Adrenal gland (tissue), 12 donors: ENCODE measurements around the gene ATF2. TPM values are rescaled to one million over a fixed set of nuclear protein-coding genes. Genes with fewer than 3 reads are reported as not detected.

Experiments
- DNase-seq, 7 donors: peaks; one replicate each; pipeline ENCODE4 v3.0.0-alpha.2; 2019 to 2020
- H3K27ac ChIP-seq, 5 donors: fragments of 200-600 bp; sonication (generic) in 4 of 5; 1 replicate in 3 of 5; 2 replicates in 2 of 5; pipeline versions ENCODE4 v1.5.1 to v1.8.0; 2016 to 2020; ENCODE audit warnings: mild to moderate bottlenecking in 1 of 5
- H3K27me3 ChIP-seq: fragments of 200-600 bp; 2 replicates; pipeline ENCODE4 v1.8.0; 2021
- H3K36me3 ChIP-seq, 2 donors: fragments of 200-600 bp; replicated peaks in 1 of 2; 1 replicate in 1 of 2; 2 replicates in 1 of 2; pipeline versions ENCODE4 v1.5.1 to v1.8.0; 2018 to 2022
- H3K4me1 ChIP-seq, 2 donors: fragments of 200-600 bp; replicated peaks in 1 of 2; 1 replicate in 1 of 2; 2 replicates in 1 of 2; pipeline versions ENCODE4 v1.5.1 to v1.8.0; 2018 to 2021
- H3K4me3 ChIP-seq, 4 donors: fragments of 200-600 bp; sonication (generic) in 3 of 4; one replicate each; pipeline ENCODE4 v1.5.1; 2016 to 2018
- H3K9me3 ChIP-seq, 3 donors: fragments of 200-600 bp; sonication (generic) in 1 of 3; replicated peaks in 1 of 3; 1 replicate in 2 of 3; 2 replicates in 1 of 3; pipeline versions ENCODE4 v1.5.1 to v1.8.0; 2016 to 2021
- POLR2A ChIP-seq, 2 donors: fragments of 450-650 bp; IDR thresholded peaks; one replicate each; pipeline ENCODE4 v1.6.1; 2017; ENCODE audit warnings: antibody characterized with exemption in 2 of 2, mild to moderate bottlenecking in 2 of 2, moderate library complexity in 1 of 2
- WGBS, 4 donors: extraction: QIAGEN DNeasy Blood & Tissue Kit in 2 of 4; methylation state at CpG; one replicate each; pipeline versions ENCODE4 v1.1.5 to v1.1.7; 2013 to 2017; 5-methylcytosine and 5-hydroxymethylcytosine counted together
- intact Hi-C, 2 donors: fragments of 100-400 bp; cut with DNase I; formaldehyde crosslinking; loops; one replicate each; pipeline versions ENCODE4 v1.14.1 to v1.15.0; 2022 to 2023
- polyA plus RNA-seq, 3 donors: library from polyadenylated mRNA; stranded (reverse); fragments of 200-250 nt in 2 of 3; fragments of 350-450 nt in 1 of 3; fragmentation: Illumina TruSeq in 1 of 3; extraction: RNeasy Lipid Tissue Mini Kit (QIAGEN cat#74804) in 1 of 3; gene quantifications; one replicate each; pipeline ENCODE4 v1.2.3, GENCODE V29; 2013 to 2014
- total RNA-seq, 9 donors: library from RNA; depleted of rRNA in 4 of 9; stranded (reverse); fragments of >200 nt in 4 of 9; fragments of 120-200 nt in 1 of 9; fragmentation: NEBNext Ultra II Directional in 1 of 9; extraction: Animal tissue kit (Norgen Biotek cat#: 25700) in 1 of 9; gene quantifications; one replicate each; pipeline versions ENCODE4 v1.1.0 to v1.2.4, GENCODE V29; 2013 to 2023
- TF ChIP-seq, protein P1 (sequence below), 6 experiments: fragments of 450-650 bp in 4 of 6; fragments of 200-600 bp in 2 of 6; sonication (generic) in 1 of 6; IDR thresholded peaks; 1 replicate in 5 of 6; 2 replicates in 1 of 6; pipeline versions ENCODE4 v1.5.1 to v1.8.0; 2016 to 2021; ENCODE audit warnings: antibody characterized with exemption in 6 of 6, mild to moderate bottlenecking in 2 of 6, moderate library complexity in 1 of 6
- donor health status: healthy with polysubstance abuse.
- donor health status: Bipolar disorder and iron deficiency.
- donor health status: DM: yes; HTN: yes; CAD: no.
- donor health status: DM: no; HTN: no; CAD: no.
- donor health status: DM: no; HTN: no; CAD: no.
- donor health status: DM: yes; HTN: yes; CAD: no.

The ATF2 gene
- total and polyA plus RNA-seq, 12 donors, result 16.5 to 60.1 (median 51.4) TPM

DNA sequence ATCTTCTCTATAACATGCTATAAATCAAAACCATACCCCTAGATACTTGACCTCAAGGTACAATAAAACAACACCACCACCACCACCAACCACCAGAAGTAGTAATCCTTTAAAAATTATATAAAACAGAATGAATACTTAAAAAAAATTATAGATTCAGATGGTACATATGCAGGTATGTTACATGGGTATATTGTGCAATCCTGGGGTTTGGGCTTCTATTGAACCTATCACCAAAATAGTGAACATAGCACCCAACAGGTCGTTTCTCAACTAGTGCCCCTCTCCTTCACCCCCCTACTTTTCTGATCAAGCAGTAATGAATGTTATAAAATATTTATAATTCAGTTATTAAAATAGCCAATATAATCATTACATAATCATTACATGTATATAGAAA is 91.7 kb downstream of the ATF2 start:
- no peak overlapping the region for H3K4me3 ChIP-seq
- peaks cover 0 to 34% of the 10 kb centered on the region in 2 donors for H3K36me3 ChIP-seq
- intact Hi-C loops, result no loop called here
- H3K4me1 ChIP-seq, result no peaks in the 10 kb centered on the region
- no peaks in the 10 kb centered on the region for H3K27me3 ChIP-seq
- no peak for DNase-seq
- 46 to 91% (median 87%) methylated on average over 1 of the region's 1 CpG for WGBS, 4 donors
- H3K27ac ChIP-seq, result no peak overlapping the region
- no peaks in the 10 kb centered on the region for H3K9me3 ChIP-seq
- TF ChIP-seq, protein P1, sequence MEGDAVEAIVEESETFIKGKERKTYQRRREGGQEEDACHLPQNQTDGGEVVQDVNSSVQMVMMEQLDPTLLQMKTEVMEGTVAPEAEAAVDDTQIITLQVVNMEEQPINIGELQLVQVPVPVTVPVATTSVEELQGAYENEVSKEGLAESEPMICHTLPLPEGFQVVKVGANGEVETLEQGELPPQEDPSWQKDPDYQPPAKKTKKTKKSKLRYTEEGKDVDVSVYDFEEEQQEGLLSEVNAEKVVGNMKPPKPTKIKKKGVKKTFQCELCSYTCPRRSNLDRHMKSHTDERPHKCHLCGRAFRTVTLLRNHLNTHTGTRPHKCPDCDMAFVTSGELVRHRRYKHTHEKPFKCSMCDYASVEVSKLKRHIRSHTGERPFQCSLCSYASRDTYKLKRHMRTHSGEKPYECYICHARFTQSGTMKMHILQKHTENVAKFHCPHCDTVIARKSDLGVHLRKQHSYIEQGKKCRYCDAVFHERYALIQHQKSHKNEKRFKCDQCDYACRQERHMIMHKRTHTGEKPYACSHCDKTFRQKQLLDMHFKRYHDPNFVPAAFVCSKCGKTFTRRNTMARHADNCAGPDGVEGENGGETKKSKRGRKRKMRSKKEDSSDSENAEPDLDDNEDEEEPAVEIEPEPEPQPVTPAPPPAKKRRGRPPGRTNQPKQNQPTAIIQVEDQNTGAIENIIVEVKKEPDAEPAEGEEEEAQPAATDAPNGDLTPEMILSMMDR (IDR thresholded peaks at IDR 0.05), result no peak
- TF ChIP-seq POLR2A (IDR thresholded peaks at IDR 0.05), result no peak

GRCh38 chr2:175074478-175074877 is 93.5 kb downstream of the ATF2 start:
- H3K27me3 ChIP-seq, result no peaks in the 10 kb centered on the region
- H3K36me3 ChIP-seq, result peaks cover 0 to 24% of the 10 kb centered on the region in 2 donors
- intact Hi-C loops, result no loop called here
- 94 to 100% (median 96%) methylated on average over 6 of the region's 6 CpGs for WGBS, 4 donors
- TF ChIP-seq, protein P1 (IDR thresholded peaks at IDR 0.05), result no peak
- TF ChIP-seq POLR2A (IDR thresholded peaks at IDR 0.05), result no peak
- H3K27ac ChIP-seq, result no peak overlapping the region
- H3K9me3 ChIP-seq, result no peaks in the 10 kb centered on the region
- H3K4me3 ChIP-seq, result no peak overlapping the region
- DNase-seq, result no peak
- no peaks in the 10 kb centered on the region for H3K4me1 ChIP-seq

DNA sequence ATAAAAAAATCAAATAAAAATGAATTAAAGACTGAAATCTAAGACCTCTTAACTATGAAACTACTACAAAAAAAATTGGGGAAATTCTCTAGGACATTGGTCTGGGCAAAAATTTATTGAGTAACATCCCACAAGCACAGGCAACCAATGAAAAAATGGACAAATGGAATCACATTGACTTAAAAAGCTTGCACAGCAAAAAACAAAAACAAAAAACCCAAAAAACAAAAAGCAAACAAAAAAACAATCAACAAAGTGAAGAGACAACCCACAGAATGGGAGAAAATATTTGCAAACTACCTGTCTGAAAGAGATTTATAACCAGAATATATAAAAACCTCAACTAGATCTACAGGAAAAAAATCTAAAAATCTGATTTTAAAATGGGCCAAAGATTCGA is 99.5 kb downstream of the ATF2 start:
- no peak for DNase-seq
- no peak overlapping the region for H3K27ac ChIP-seq
- WGBS, 4 donors, result 88 to 97% (median 92%) methylated on average over 1 of the region's 1 CpG
- TF ChIP-seq POLR2A (IDR thresholded peaks at IDR 0.05), result no peak
- TF ChIP-seq, protein P1 (IDR thresholded peaks at IDR 0.05), result no peak
- H3K36me3 ChIP-seq, result peaks cover 0 to 6% of the 10 kb centered on the region in 2 donors
- no peak overlapping the region for H3K4me3 ChIP-seq
- no peaks in the 10 kb centered on the region for H3K4me1 ChIP-seq
- intact Hi-C loops, result no loop called here
- no peaks in the 10 kb centered on the region for H3K9me3 ChIP-seq
- no peaks in the 10 kb centered on the region for H3K27me3 ChIP-seq

GRCh38 chr2:175066411-175066810 is 101.6 kb downstream of the ATF2 start:
- DNase-seq, result no peak
- Histone ChIP-seq H3K36me3 (no peaks in the 10 kb centered on the region), H3K4me3 (no peak overlapping the region), H3K4me1 (no peaks in the 10 kb centered on the region), H3K27ac (no peak overlapping the region), H3K27me3 (no peaks in the 10 kb centered on the region), H3K9me3 (no peaks in the 10 kb centered on the region)
- TF ChIP-seq POLR2A (IDR thresholded peaks at IDR 0.05), result no peak
- intact Hi-C loops, result no loop called here
- 94 to 99% (median 94%) methylated on average over 4 of the region's 4 CpGs for WGBS, 4 donors

- whole genome bisulfite sequencing, 4 donors, result 97 to 100% (median 98%) methylated on average over 5 of the region's 5 CpGs
- no peaks in the 10 kb centered on the region for H3K27me3 ChIP-seq
- no peaks in the 10 kb centered on the region for H3K36me3 ChIP-seq
- DNase-seq, result no peak
- TF ChIP-seq, protein P1 (IDR thresholded peaks at IDR 0.05), result no peak
- TF ChIP-seq POLR2A (IDR thresholded peaks at IDR 0.05), result no peak
- intact Hi-C loops, result no loop called here
- no peak overlapping the region for H3K27ac ChIP-seq
- no peak overlapping the region for H3K4me3 ChIP-seq
- no peaks in the 10 kb centered on the region for H3K9me3 ChIP-seq
- no peaks in the 10 kb centered on the region for H3K4me1 ChIP-seq
Observed at GRCh38 chr2:175064797-175065196, 103.2 kb downstream of the ATF2 start.
